AG04449 (cell line): Measurements from ENCODE around the gene RNF220.

Experiments used
- CTCF ChIA-PET: fragments of 350-600 bp; formaldehyde crosslinking; extraction: SDS; loops from one replicate; lab custom pipeline; 2021; ENCODE audit warnings: antibody characterized with exemption; lab: Yijun Ruan, JAX
- POLR2A ChIA-PET: fragments of 400-600, 350-600 bp; formaldehyde crosslinking; extraction: SDS; loops from one replicate; lab custom pipeline; 2020; ENCODE audit warnings: antibody characterized with exemption, inconsistent platforms; lab: Yijun Ruan, JAX
- DNase-seq: peaks from one replicate; pipeline ENCODE4 v3.0.0-alpha.2; 2010; ENCODE audit warnings: low read depth, low spot score
- H3K4me3 ChIP-seq: 2 replicates; pipeline ENCODE4 v1.5.1; 2011; ENCODE audit warnings: low read depth, mild to moderate bottlenecking, control low read depth, low read length
- TF ChIP-seq, protein P1 (sequence below): IDR thresholded peaks from one replicate; pipeline ENCODE4 v1.5.1; 2011; ENCODE audit warnings: mild to moderate bottlenecking, moderate library complexity, low read length, control low read depth, inconsistent platforms; ENCODE audit not compliant: insufficient read depth; ENCODE audit errors: missing control alignments

The RNF220 gene

DNA sequence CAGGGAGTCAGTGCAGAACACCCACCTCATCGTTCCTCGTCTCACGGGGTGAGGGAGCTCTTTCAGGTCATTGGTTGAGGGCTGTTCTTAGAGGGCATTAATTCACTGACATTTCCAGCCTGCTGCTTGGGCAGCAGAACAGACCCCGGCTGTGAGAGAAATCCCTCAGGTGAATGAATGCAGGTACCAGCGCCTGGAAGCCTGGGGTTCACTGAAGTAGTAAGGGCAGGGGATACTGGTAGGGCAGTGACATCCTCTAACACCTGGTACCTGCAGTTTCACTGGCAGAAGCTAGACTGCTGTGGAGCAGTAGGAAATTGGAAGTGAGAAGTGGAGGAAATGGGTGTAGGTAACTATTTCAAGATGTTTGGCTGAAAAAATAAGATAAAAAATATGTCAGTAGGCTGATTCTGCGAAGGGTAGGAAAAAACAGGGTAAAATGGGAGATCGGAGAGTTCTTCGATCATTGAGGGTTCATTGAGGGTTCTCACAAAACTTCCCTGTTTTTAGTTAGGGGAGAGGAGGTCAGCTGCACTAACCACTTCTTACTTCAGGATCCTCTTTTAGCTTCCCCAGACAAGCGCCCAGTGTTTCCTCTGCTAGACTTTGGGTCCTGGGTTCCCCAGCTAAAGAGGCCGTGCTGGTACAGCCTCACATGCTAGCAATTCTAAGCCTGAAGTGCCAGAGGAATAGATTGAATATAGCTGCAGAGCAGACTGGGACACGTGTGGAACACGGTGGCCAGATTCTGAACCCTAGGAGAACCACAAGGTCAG lies 55.2 kb downstream of the RNF220 start:
- no peak for DNase-seq
- H3K4me3 ChIP-seq: no peak overlapping the region
- TF ChIP-seq, protein P1, sequence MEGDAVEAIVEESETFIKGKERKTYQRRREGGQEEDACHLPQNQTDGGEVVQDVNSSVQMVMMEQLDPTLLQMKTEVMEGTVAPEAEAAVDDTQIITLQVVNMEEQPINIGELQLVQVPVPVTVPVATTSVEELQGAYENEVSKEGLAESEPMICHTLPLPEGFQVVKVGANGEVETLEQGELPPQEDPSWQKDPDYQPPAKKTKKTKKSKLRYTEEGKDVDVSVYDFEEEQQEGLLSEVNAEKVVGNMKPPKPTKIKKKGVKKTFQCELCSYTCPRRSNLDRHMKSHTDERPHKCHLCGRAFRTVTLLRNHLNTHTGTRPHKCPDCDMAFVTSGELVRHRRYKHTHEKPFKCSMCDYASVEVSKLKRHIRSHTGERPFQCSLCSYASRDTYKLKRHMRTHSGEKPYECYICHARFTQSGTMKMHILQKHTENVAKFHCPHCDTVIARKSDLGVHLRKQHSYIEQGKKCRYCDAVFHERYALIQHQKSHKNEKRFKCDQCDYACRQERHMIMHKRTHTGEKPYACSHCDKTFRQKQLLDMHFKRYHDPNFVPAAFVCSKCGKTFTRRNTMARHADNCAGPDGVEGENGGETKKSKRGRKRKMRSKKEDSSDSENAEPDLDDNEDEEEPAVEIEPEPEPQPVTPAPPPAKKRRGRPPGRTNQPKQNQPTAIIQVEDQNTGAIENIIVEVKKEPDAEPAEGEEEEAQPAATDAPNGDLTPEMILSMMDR: no peak
- ChIA-PET CTCF (no interaction called here), POLR2A (no interaction called here)

DNA sequence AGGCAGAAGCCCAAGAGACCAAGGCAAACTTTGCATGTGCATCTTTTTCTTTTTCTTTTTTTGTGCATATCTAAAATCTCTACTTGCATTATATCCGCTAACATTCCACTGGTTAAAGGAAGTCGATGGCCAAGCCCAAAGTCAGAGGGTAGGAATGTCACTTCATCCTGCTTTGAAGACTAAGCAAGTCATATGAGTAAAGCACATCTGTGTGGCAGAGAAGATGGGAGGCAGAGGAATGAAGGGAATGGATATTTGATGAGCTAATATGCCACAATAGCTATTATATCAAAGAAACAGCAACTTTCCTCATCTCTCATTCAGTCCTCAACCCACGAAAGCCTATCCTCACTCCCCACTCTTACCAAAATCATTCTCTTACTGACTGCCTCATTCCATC lies 59.3 kb downstream of the RNF220 start:
- DNase-seq: no peak
- ChIA-PET CTCF (no interaction called here), POLR2A (no interaction called here)
- H3K4me3 ChIP-seq: no peak overlapping the region
- TF ChIP-seq, protein P1: no peak

DNA sequence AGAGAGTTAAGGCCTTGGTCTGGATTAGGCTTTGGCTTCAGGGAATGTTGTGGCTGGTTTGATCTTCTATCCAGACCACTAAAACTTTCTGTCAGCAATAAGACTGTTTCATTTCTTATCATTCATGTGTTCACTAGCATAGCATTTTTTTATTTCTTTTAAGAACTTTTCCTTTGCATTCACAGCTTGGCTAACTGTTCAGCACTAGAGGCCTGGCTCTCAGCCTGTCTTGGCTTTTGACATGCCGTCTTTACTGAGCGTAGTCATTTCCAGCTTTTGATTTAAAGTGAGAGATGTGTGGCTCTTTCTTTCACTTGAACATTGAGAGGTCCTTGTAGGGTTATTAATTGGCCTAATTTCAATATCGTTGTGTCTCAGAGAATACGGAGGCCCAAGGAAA lies 62.5 kb downstream of the RNF220 start:
- CTCF ChIA-PET: no interaction called here
- no peak overlapping the region for H3K4me3 ChIP-seq
- no peak for DNase-seq
- TF ChIP-seq, protein P1: no peak
- POLR2A ChIA-PET: no interaction called here

DNA sequence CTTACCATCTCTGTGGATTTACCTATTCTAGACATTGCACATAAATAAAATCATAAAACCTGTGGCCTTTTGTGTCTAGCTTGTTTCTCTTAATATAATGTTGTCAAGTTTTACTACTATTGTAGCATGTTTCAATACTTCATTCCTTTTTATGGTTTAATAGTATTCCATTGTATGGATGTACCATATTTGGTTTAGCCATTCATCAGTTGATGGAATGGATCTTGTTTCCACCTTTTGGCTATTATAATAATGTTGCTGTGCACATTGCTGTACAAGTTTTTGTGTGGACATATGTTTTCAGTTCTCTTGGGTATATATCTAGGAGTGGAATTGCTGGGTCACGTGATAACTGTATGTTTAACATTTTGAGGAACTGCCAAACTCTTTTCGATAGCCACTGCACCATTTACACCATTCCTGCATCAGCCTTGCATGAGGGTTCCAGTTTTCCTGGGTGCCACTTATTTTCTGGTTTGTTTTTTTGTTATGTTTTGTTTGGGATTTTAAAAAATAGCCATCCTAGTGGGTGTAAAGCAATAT lies 66.9 kb downstream of the RNF220 start:
- DNase-seq: no peak
- ChIA-PET POLR2A (no interaction called here), CTCF (no interaction called here)
- TF ChIP-seq, protein P1: no peak
- no peak overlapping the region for H3K4me3 ChIP-seq

DNA sequence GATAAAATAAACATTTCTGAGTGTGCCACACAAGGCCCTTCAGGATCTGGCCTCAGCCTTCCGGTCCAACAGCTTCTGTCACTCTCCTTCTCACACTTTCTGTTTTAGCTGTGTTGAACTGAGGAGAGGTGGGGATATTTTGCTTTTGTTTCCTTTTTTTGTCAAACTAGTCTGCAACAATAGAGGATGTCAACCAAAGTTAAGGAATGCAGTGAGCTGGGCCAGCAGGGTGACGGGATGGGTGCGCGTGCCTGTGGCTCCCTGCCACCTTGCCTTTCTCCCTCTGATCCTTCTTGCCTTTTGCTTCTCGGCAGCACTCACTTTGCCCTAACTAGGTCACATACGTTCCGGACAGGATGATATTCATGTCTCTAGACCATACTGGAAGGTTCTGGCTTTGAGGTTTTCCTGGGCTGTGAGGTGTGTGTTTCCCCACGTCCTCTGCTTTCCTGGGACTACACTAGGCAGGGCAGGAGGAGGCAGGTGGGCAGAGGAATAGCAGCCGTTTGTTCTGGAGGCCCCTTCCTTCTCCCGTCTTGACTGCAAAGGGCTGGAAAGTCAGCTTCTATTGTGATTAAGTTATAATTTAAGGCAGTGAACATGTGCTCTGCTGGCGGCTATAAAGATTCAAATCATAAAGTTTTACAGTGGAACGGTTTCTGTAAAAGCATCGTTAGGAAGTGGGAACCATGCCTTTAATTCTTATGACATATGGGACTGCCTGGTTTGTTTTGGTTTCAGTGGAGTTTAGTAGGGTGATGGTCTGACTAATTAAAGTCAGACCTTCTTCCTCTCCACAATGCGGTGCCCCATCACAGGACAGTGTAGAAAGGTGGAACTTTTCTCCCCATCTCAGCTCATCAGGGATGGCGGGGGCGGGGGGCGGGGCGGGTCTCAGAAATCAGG lies 67.8 kb downstream of the RNF220 start:
- H3K4me3 ChIP-seq: no peak overlapping the region
- DNase-seq: no peak
- ChIA-PET POLR2A (no interaction called here), CTCF (no interaction called here)
- TF ChIP-seq, protein P1: no peak

DNA sequence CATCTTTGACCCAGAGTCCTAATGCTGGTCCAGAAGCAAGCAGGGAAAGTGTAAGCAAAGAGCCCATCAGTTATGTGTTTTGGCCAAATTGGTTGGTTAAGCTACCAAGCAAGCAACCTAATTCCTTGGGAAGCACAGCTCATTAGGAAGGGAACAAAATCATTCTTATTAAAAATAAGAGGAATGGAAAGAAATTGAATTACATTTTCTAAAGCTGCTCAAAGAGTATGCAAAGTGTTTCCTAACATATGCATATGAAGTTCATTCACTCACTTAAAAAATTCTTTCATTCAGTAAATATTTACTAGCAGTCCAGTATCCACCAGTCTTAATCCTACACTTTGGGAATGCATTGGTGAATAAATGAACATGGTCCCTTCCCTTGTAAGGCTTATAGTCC lies 71.8 kb downstream of the RNF220 start:
- CTCF ChIA-PET: interaction anchor here (1.6 kb wide), 1 partner anchor 99 kb away, joined by 4 read pairs; no protein-coding TSS in a partner anchor
- TF ChIP-seq, protein P1: no peak
- no peak for DNase-seq
- H3K4me3 ChIP-seq: no peak overlapping the region
- POLR2A ChIA-PET: no interaction called here
